Adipocyte (in vitro differentiated cells): ENCODE data around the gene OR5K3.
"Not testable (repeated sequence)": the region's sequence is repeated elsewhere in the genome, so short reads cannot be mapped to it uniquely, and the experiment has no call there.

Experiments
- DNase-seq: peaks from one replicate; pipeline ENCODE4 v3.0.0-alpha.2; 2015; ENCODE audit warnings: low read depth
- H3K27me3 ChIP-seq: replicated peaks from 2 replicates; pipeline ENCODE4 v1.7.0; 2013; ENCODE audit warnings: mild to moderate bottlenecking, low read length, moderate library complexity; ENCODE audit not compliant: control insufficient read depth, insufficient read depth
- H3K36me3 ChIP-seq: 2 replicates; pipeline ENCODE4 v1.7.0; 2013; ENCODE audit warnings: low read length, mild to moderate bottlenecking, moderate library complexity; ENCODE audit not compliant: control insufficient read depth, insufficient read depth, severe bottlenecking
- H3K4me1 ChIP-seq: 2 replicates; pipeline ENCODE4 v1.7.0; 2013; ENCODE audit warnings: mild to moderate bottlenecking, low read length, moderate library complexity; ENCODE audit not compliant: control insufficient read depth, insufficient read depth
- H3K4me3 ChIP-seq: 2 replicates; pipeline ENCODE4 v1.7.0; 2013; ENCODE audit warnings: mild to moderate bottlenecking, low read length, moderate library complexity
- H3K9ac ChIP-seq: 2 replicates; pipeline ENCODE4 v1.7.0; 2013; ENCODE audit warnings: mild to moderate bottlenecking, low read length, moderate library complexity
- H3K9me3 ChIP-seq: 2 replicates; pipeline ENCODE4 v1.7.0; 2013; ENCODE audit warnings: mild to moderate bottlenecking, low read length, moderate library complexity; ENCODE audit not compliant: control insufficient read depth

OR5K3 gene

DNA sequence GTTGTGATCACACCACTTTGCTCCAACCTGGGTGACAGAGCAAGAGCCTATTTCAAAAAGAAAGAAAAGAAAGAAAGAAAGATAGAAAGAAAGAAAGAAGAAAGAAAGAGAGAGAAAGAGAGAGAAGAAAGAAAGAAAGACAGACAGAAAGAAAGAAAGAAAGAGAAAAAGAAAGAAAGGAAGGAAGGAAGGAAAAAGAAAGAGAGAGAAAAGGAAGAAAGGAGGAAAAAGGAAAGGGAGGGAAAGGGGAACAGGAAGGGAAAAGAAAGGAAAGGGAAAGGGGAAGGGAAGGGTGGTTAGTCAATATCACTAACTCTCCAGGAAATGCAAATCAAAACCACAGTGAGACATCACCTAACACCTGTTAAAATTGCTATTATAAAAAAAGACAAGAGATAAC is 18.6 kb upstream of the OR5K3 start:
- no peak overlapping the region for H3K4me3 ChIP-seq
- no peaks in the 10 kb centered on the region for H3K27me3 ChIP-seq
- no peaks in the 10 kb centered on the region for H3K9me3 ChIP-seq
- H3K4me1 ChIP-seq: no peaks in the 10 kb centered on the region
- no peaks in the 10 kb centered on the region for H3K36me3 ChIP-seq
- no peak overlapping the region for H3K9ac ChIP-seq
- DNase-seq: no peak

DNA sequence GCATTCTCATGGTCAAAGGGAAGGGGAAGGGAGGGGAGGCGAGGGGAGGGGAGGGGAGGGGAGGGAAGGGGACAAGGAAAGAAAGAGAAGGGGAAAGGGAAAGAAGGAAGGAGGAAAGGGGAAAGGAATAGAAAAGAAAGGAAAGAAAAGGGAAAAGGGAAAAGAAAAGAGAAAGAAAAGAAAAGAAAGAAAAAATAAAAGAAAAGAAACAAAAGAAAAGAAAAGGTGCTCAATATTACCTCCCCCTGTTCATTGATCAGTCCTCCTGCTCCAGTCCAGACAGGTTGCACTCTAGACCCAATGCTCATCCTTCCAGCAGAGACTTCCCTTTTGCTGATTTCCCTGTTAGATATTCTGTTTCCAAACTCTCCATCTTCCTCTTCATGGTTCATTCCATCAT is 18.0 kb upstream of the OR5K3 start:
- Histone ChIP-seq H3K27me3 (no peaks in the 10 kb centered on the region), H3K9ac (no peak overlapping the region), H3K4me1 (no peaks in the 10 kb centered on the region), H3K9me3 (no peaks in the 10 kb centered on the region), H3K4me3 (no peak overlapping the region), H3K36me3 (no peaks in the 10 kb centered on the region)
- DNase-seq: no peak

DNA sequence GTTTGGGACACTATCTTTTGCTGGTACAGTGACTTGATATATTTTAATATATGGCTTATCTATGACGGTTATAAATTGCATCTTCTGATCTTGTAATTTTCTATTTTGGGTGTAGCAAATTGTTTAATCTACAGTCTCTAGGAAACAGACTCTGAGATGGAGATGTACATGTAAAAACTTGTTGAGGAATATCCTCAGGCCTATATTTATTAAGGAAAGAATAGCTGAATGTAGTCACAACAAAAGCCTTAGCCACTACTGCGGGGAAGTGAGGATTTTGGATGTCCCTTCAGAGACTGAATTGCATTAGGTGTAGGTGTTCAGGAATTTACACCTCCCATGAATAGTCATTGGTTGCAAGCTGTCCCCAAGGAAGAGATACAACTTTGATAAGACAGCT is 13.8 kb upstream of the OR5K3 start:
- H3K9ac ChIP-seq: no peak overlapping the region
- H3K4me1 ChIP-seq: no peaks in the 10 kb centered on the region
- no peak overlapping the region for H3K4me3 ChIP-seq
- DNase-seq: no peak
- H3K36me3 ChIP-seq: no peaks in the 10 kb centered on the region
- H3K27me3 ChIP-seq: no peaks in the 10 kb centered on the region
- no peaks in the 10 kb centered on the region for H3K9me3 ChIP-seq

DNA sequence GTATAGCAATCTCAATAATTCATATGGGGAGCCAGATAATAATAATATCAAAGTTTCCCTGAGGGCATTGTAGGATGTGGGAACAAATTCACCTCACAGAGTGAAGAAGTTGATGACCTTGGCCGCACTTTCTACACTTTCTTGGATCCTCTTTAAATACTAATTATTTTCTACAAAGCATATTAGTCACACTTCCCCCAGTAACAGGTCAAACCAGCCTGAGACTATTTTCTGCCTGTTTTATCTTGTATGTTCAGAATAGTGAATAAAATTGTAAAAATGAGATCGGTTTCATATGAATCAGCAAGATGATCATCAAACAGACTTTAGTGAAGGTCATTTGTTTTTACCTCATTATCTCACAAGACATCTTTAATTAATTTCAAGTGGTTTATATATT is 2.3 kb upstream of the OR5K3 start:
- Histone ChIP-seq H3K4me3 (no peak overlapping the region), H3K27me3 (no peaks in the 10 kb centered on the region), H3K9ac (no peak overlapping the region), H3K36me3 (no peaks in the 10 kb centered on the region), H3K4me1 (no peaks in the 10 kb centered on the region), H3K9me3 (no peaks in the 10 kb centered on the region)
- no peak for DNase-seq

- Histone ChIP-seq H3K9me3 (peaks cover 16% of the 10 kb centered on the region), H3K4me3 (no peak overlapping the region), H3K36me3 (no peaks in the 10 kb centered on the region), H3K4me1 (no peaks in the 10 kb centered on the region), H3K9ac (no peak overlapping the region), H3K27me3 (no peaks in the 10 kb centered on the region)
- DNase-seq: no peak
These were observed 4.6 kb downstream of the OR5K3 start for GRCh38 chr3:98395101-98395500.

DNA sequence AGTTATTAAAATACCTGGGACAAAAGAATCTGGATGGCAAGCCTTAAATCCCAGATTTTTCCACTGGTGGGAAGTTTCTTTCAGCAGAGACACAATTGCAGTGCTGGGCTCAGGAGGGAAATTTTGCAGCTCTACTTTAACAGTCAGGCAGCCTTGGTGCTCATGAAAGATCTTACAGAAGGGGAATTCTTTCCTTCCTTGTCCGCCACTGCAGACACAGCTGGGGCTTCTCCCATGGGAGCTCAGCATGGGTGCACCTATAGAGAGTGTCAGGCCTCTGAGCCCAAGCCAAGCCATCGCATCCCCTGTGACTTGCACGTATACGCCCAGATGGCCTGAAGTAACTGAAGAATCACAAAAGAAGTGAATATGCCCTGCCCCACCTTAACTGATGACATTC is 6.0 kb downstream of the OR5K3 start:
- DNase-seq, H3K36me3 ChIP-seq, H3K4me3 ChIP-seq, H3K27me3 ChIP-seq, H3K9ac ChIP-seq, H3K4me1 ChIP-seq: not testable (repeated sequence)
- peaks cover 16% of the 10 kb centered on the region for H3K9me3 ChIP-seq

GRCh38 chr3:98398513-98398912 is 8.0 kb downstream of the OR5K3 start:
- Histone ChIP-seq H3K9me3 (peaks cover 25% of the 10 kb centered on the region), H3K36me3 (no peaks in the 10 kb centered on the region), H3K4me3 (no peak overlapping the region), H3K27me3 (no peaks in the 10 kb centered on the region), H3K4me1 (no peaks in the 10 kb centered on the region), H3K9ac (no peak overlapping the region)
- DNase-seq: no peak

DNA sequence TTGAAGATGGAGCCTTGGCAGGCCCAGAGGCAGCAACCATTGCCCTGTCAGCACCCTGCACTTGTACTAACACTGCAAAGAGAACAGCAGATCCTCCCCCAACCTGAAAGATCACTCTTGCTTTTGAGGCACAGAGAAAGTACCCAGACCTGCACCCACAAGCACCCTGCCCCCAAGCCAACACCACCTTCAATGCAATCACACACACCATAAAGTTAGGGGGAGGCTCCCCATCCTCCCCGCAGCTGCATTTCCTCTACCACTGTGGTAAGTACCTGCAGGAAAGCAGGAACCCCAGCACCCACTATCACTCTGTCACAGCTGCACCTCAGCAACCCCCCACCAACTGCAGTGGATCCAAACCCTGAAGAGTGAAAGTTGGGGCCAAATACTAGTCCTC is 12.0 kb downstream of the OR5K3 start:
- Histone ChIP-seq H3K4me1 (no peaks in the 10 kb centered on the region), H3K4me3 (no peak overlapping the region), H3K9ac (no peak overlapping the region), H3K9me3 (peaks cover 44% of the 10 kb centered on the region), H3K27me3 (no peaks in the 10 kb centered on the region), H3K36me3 (no peaks in the 10 kb centered on the region)
- DNase-seq: no peak

- H3K36me3 ChIP-seq: no peaks in the 10 kb centered on the region
- DNase-seq: no peak
- no peak overlapping the region for H3K4me3 ChIP-seq
- H3K9ac ChIP-seq: no peak overlapping the region
- H3K4me1 ChIP-seq: no peaks in the 10 kb centered on the region
- H3K27me3 ChIP-seq: no peaks in the 10 kb centered on the region
- peaks cover 35% of the 10 kb centered on the region for H3K9me3 ChIP-seq
These were observed 13.5 kb downstream of the OR5K3 start for GRCh38 chr3:98404010-98404409.

- no peak for DNase-seq
- no peaks in the 10 kb centered on the region for H3K27me3 ChIP-seq
- no peaks in the 10 kb centered on the region for H3K4me1 ChIP-seq
- no peak overlapping the region for H3K4me3 ChIP-seq
- H3K9ac ChIP-seq: no peak overlapping the region
- no peaks in the 10 kb centered on the region for H3K36me3 ChIP-seq
- H3K9me3 ChIP-seq: peaks cover 28% of the 10 kb centered on the region
These were observed 15.6 kb downstream of the OR5K3 start for GRCh38 chr3:98406034-98406433.

DNA sequence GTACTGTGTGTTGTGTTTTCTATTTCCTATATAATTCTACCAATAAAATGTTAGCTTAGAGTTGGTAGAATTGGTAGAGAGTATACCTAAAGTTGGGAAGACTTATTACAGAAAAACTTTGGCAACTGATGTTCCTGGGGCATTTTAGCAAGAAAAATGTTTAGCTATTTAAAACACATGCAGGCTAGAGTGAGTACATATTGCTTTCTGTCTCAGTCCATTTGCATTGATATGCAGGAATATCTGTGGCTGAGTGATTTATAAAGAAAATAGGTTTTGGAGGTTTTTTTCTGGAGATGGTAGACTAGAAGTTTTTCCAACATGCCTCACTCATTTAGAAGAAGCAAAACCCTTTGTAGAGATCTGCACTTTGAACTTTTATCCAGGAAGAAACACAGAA is 42.1 kb downstream of the OR5K3 start:
- H3K9ac ChIP-seq: no peak overlapping the region
- H3K9me3 ChIP-seq: peaks cover 27% of the 10 kb centered on the region
- no peaks in the 10 kb centered on the region for H3K27me3 ChIP-seq
- no peak for DNase-seq
- no peaks in the 10 kb centered on the region for H3K36me3 ChIP-seq
- H3K4me3 ChIP-seq: no peak overlapping the region
- H3K4me1 ChIP-seq: no peaks in the 10 kb centered on the region

GRCh38 chr3:98433764-98434163 is 43.3 kb downstream of the OR5K3 start:
- no peak overlapping the region for H3K4me3 ChIP-seq
- peaks cover 19% of the 10 kb centered on the region for H3K9me3 ChIP-seq
- DNase-seq: no peak
- no peak overlapping the region for H3K9ac ChIP-seq
- no peaks in the 10 kb centered on the region for H3K4me1 ChIP-seq
- no peaks in the 10 kb centered on the region for H3K36me3 ChIP-seq
- H3K27me3 ChIP-seq: no peaks in the 10 kb centered on the region
